ENCODE measurements around the gene CCDC187.

Gene CCDC187

GRCh38 chr9:136207616-136208015, 96.3 kb downstream of the CCDC187 start:
- peaks cover 20% of the 10 kb centered on the region for H3K27me3 ChIP-seq (ENCODE audit: low read depth)
- H3K36me3 ChIP-seq (replicated peaks), result peaks cover 18% of the 10 kb centered on the region
- H3K9me3 ChIP-seq, result no peaks in the 10 kb centered on the region
- H3K4me3 ChIP-seq, result no peak overlapping the region
- H3K4me1 ChIP-seq, result no peaks in the 10 kb centered on the region
- no peak for DNase-seq (ENCODE audit: low spot score in 2 of 2)
- in situ Hi-C loops (cut with MboI; ENCODE audit: low sequenced_read_pairs), result no loop called here

- in situ Hi-C loops (cut with MboI; ENCODE audit: low sequenced_read_pairs), result no loop called here
- Histone ChIP-seq H3K4me3 (no peak overlapping the region), H3K36me3 (replicated peaks) (peaks cover 18% of the 10 kb centered on the region), H3K27me3 (ENCODE audit: low read depth) (peaks cover 28% of the 10 kb centered on the region), H3K4me1 (no peaks in the 10 kb centered on the region), H3K9me3 (no peaks in the 10 kb centered on the region)
- DNase-seq (ENCODE audit: low spot score in 2 of 2), result no peak
These were observed 97.2 kb downstream of the CCDC187 start for GRCh38 chr9:136206602-136207275.

GRCh38 chr9:136205707-136205992, 98.2 kb downstream of the CCDC187 start:
- no peak for DNase-seq (ENCODE audit: low spot score in 2 of 2)
- Histone ChIP-seq H3K9me3 (no peaks in the 10 kb centered on the region), H3K36me3 (replicated peaks) (peaks cover 11% of the 10 kb centered on the region), H3K4me1 (no peaks in the 10 kb centered on the region), H3K4me3 (no peak overlapping the region), H3K27me3 (ENCODE audit: low read depth) (peaks cover 39% of the 10 kb centered on the region)
- in situ Hi-C loops (cut with MboI; ENCODE audit: low sequenced_read_pairs), result no loop called here

GRCh38 chr9:136204838-136205706, 98.8 kb downstream of the CCDC187 start, which contains the start of gene LHX3:
Gene LHX3 (minus strand): TSS chr9:136205128. CDS start chr9:136205012, 116 bp downstream.
- peak in 1 of 2 experiments; percentile 58 for DNase-seq (ENCODE audit: low spot score in 2 of 2)
- Histone ChIP-seq H3K27me3 (ENCODE audit: low read depth) (peaks cover 45% of the 10 kb centered on the region), H3K36me3 (replicated peaks) (peaks cover 11% of the 10 kb centered on the region), H3K9me3 (no peaks in the 10 kb centered on the region), H3K4me3 (no peak within 1 kb of the TSS), H3K4me1 (no peaks in the 10 kb centered on the region)
- in situ Hi-C loops (cut with MboI; ENCODE audit: low sequenced_read_pairs), result no loop called here

GRCh38 chr9:136204145-136204805, 99.6 kb downstream of the CCDC187 start:
- H3K4me1 ChIP-seq, result no peaks in the 10 kb centered on the region
- H3K4me3 ChIP-seq, result no peak overlapping the region
- in situ Hi-C loops (cut with MboI; ENCODE audit: low sequenced_read_pairs), result no loop called here
- H3K36me3 ChIP-seq (replicated peaks), result peaks cover 11% of the 10 kb centered on the region
- H3K9me3 ChIP-seq, result no peaks in the 10 kb centered on the region
- no peak for DNase-seq (ENCODE audit: low spot score in 2 of 2)
- peaks cover 53% of the 10 kb centered on the region for H3K27me3 ChIP-seq (ENCODE audit: low read depth)

- Histone ChIP-seq H3K9me3 (no peaks in the 10 kb centered on the region), H3K4me1 (no peaks in the 10 kb centered on the region), H3K4me3 (no peak overlapping the region), H3K27me3 (ENCODE audit: low read depth) (peaks cover 57% of the 10 kb centered on the region), H3K36me3 (replicated peaks) (peaks cover 5% of the 10 kb centered on the region)
- in situ Hi-C loops (cut with MboI; ENCODE audit: low sequenced_read_pairs), result no loop called here
- no peak for DNase-seq (ENCODE audit: low spot score in 2 of 2)
These were observed 100.3 kb downstream of the CCDC187 start for GRCh38 chr9:136203408-136204144.

- Histone ChIP-seq H3K4me1 (no peaks in the 10 kb centered on the region), H3K4me3 (no peak overlapping the region), H3K27me3 (ENCODE audit: low read depth) (peaks cover 66% of the 10 kb centered on the region), H3K36me3 (replicated peaks) (peaks cover 3% of the 10 kb centered on the region; the same call in 1 of the 2 replicates), H3K9me3 (no peaks in the 10 kb centered on the region)
- no peak for DNase-seq (ENCODE audit: low spot score in 2 of 2)
- in situ Hi-C loops (cut with MboI; ENCODE audit: low sequenced_read_pairs), result no loop called here
These were observed 101.2 kb downstream of the CCDC187 start for GRCh38 chr9:136202454-136203407.

GRCh38 chr9:136201609-136202453, 102.1 kb downstream of the CCDC187 start:
- peaks cover 75% of the 10 kb centered on the region for H3K27me3 ChIP-seq (ENCODE audit: low read depth)
- in situ Hi-C loops (cut with MboI; ENCODE audit: low sequenced_read_pairs), result no loop called here
- DNase-seq (ENCODE audit: low spot score in 2 of 2), result peak in 1 of 2 experiments; percentile 59
- H3K4me3 ChIP-seq, result no peak overlapping the region
- no peaks in the 10 kb centered on the region for H3K9me3 ChIP-seq
- no peaks in the 10 kb centered on the region for H3K4me1 ChIP-seq
- no peaks in the 10 kb centered on the region for H3K36me3 ChIP-seq (replicated peaks)

GRCh38 chr9:136201174-136201573, 102.7 kb downstream of the CCDC187 start:
- no peaks in the 10 kb centered on the region for H3K4me1 ChIP-seq

GRCh38 chr9:136200424-136200823, 103.5 kb downstream of the CCDC187 start:
- in situ Hi-C loops (cut with MboI; ENCODE audit: low sequenced_read_pairs), result no loop called here

More at GRCh38 chr9:136201174-136201573, 102.7 kb downstream of the CCDC187 start:
- DNase-seq (ENCODE audit: low spot score in 2 of 2), result no peak
- Histone ChIP-seq H3K9me3 (no peaks in the 10 kb centered on the region), H3K36me3 (replicated peaks) (no peaks in the 10 kb centered on the region), H3K27me3 (ENCODE audit: low read depth) (peaks cover 81% of the 10 kb centered on the region), H3K4me3 (no peak overlapping the region)
- in situ Hi-C loops (cut with MboI; ENCODE audit: low sequenced_read_pairs), result no loop called here

More at GRCh38 chr9:136200424-136200823, 103.5 kb downstream of the CCDC187 start:
- Histone ChIP-seq H3K4me1 (no peaks in the 10 kb centered on the region), H3K4me3 (no peak overlapping the region), H3K27me3 (ENCODE audit: low read depth) (peaks cover 87% of the 10 kb centered on the region), H3K9me3 (no peaks in the 10 kb centered on the region), H3K36me3 (replicated peaks) (no peaks in the 10 kb centered on the region)
- no peak for DNase-seq (ENCODE audit: low spot score in 2 of 2)
